IMR-90 (cell line): ENCODE data around the gene NAE1. TPM values are rescaled to one million over a fixed set of nuclear protein-coding genes. Genes with fewer than 3 reads are reported as not detected.
A peak's percentile ranks its signal among the peaks of the same experiment; 100 is the strongest.

Source experiments
- ATAC-seq: fragments of 200-7000 bp; cut with Tn5 transposase; 2 replicates; pipeline ENCODE4 v1.9.1; 2020; ENCODE audit warnings: low read depth, mild to moderate bottlenecking, moderate library complexity
- BruUV-seq: library from RNA; stranded (reverse); fragments of 400-500 nt; replicated peaks from 2 replicates; lab custom pipeline; 2021; lab: Mats Ljungman, UMichigan
- CTCF ChIA-PET: fragments of 300-600 bp; formaldehyde crosslinking; extraction: SDS; loops from one replicate; lab custom pipeline; 2021; ENCODE audit warnings: antibody characterized with exemption; lab: Yijun Ruan, JAX
- POLR2A ChIA-PET: fragments of 300-600 bp; sonication (Branson Sonifier 250); formaldehyde crosslinking; loops from one replicate; lab custom pipeline; 2022; ENCODE audit warnings: antibody characterized with exemption; ENCODE audit not compliant: unreplicated experiment; lab: Charles Lee
- DNase-seq: peaks from one replicate; pipeline ENCODE4 v3.0.0; 2013
- H2AFZ ChIP-seq: replicated peaks from 2 replicates; pipeline ENCODE3; 2013; ENCODE audit warnings: low read length, mild to moderate bottlenecking; ENCODE audit not compliant: poor library complexity
- H2AK5ac ChIP-seq: 2 replicates; pipeline ENCODE4 v1.6.1; 2013; ENCODE audit warnings: low read depth, low read length, inconsistent platforms
- H2AK9ac ChIP-seq: replicated peaks from 2 replicates; pipeline ENCODE3; 2013; ENCODE audit warnings: mild to moderate bottlenecking, low read depth, low read length, moderate library complexity; ENCODE audit not compliant: poor library complexity
- H2BK120ac ChIP-seq: 2 replicates; pipeline ENCODE4 v1.6.1; 2013; ENCODE audit warnings: low read depth, low read length, inconsistent platforms
- H2BK15ac ChIP-seq: 3 replicates; pipeline ENCODE4 v1.6.1; 2013; ENCODE audit warnings: low read depth, low read length, inconsistent platforms
- H2BK20ac ChIP-seq: 2 replicates; pipeline ENCODE4 v1.6.1; 2013; ENCODE audit warnings: low read depth, mild to moderate bottlenecking, inconsistent platforms, low read length, moderate library complexity
- H2BK5ac ChIP-seq: 2 replicates; pipeline ENCODE4 v1.6.1; 2013; ENCODE audit warnings: mild to moderate bottlenecking, low read depth, low read length, inconsistent platforms; ENCODE audit not compliant: poor library complexity, severe bottlenecking
- H3K14ac ChIP-seq: replicated peaks from 2 replicates; pipeline ENCODE4 v1.6.1; 2013; ENCODE audit warnings: low read depth, low read length, inconsistent platforms
- H3K18ac ChIP-seq: 2 replicates; pipeline ENCODE4 v1.6.1; 2013; ENCODE audit warnings: low read depth, low read length, control low read depth
- H3K23ac ChIP-seq: 2 replicates; pipeline ENCODE4 v1.6.1; 2013; ENCODE audit warnings: low read depth, low read length, inconsistent platforms
- H3K27ac ChIP-seq: 2 replicates; pipeline ENCODE4 v1.5.1; 2013; ENCODE audit warnings: mild to moderate bottlenecking, control low read depth, low read length; ENCODE audit not compliant: insufficient read depth
- H3K27me3 ChIP-seq: 2 replicates; pipeline ENCODE4 v1.6.1; 2013; ENCODE audit warnings: low read length; ENCODE audit not compliant: control insufficient read depth, insufficient read depth
- H3K36me3 ChIP-seq: 2 replicates; pipeline ENCODE4 v1.6.1; 2013; ENCODE audit warnings: low read length, mixed read lengths; ENCODE audit not compliant: control insufficient read depth, insufficient read depth
- H3K4ac ChIP-seq: 2 replicates; pipeline ENCODE4 v1.6.1; 2013; ENCODE audit warnings: low read depth, low read length, inconsistent platforms
- H3K4me1 ChIP-seq: 2 replicates; pipeline ENCODE4 v1.6.1; 2013; ENCODE audit warnings: low read length, mixed read lengths; ENCODE audit not compliant: control insufficient read depth, insufficient read depth
- H3K4me2 ChIP-seq: 2 replicates; pipeline ENCODE4 v1.6.1; 2013; ENCODE audit warnings: low read depth, mild to moderate bottlenecking, control low read depth, low read length, moderate library complexity
- H3K4me3 ChIP-seq: 2 replicates; pipeline ENCODE4 v1.5.1; 2013; ENCODE audit warnings: low read depth, mild to moderate bottlenecking, control low read depth, low read length, moderate library complexity; ENCODE audit not compliant: insufficient read depth
- H3K56ac ChIP-seq: 2 replicates; pipeline ENCODE4 v1.6.1; 2013; ENCODE audit warnings: low read length, inconsistent platforms; ENCODE audit not compliant: insufficient read depth; ENCODE audit errors: extremely low read depth
- H3K79me1 ChIP-seq, 2 experiments: 2 replicates each; pipeline ENCODE4 v1.6.1; 2013; ENCODE audit warnings: low read length in 2 of 2, inconsistent platforms in 1 of 2, low read depth in 1 of 2
- H3K9ac ChIP-seq: 2 replicates; pipeline ENCODE4 v1.6.1; 2013; ENCODE audit warnings: low read depth, low read length, control low read depth
- H3K9me1 ChIP-seq: 2 replicates; pipeline ENCODE4 v1.6.1; 2013; ENCODE audit warnings: low read length, inconsistent platforms; ENCODE audit not compliant: insufficient read depth
- H3K9me3 ChIP-seq: 2 replicates; pipeline ENCODE4 v1.6.1; 2013; ENCODE audit warnings: low read length; ENCODE audit not compliant: control insufficient read depth, insufficient read depth
- H4K20me1 ChIP-seq: 2 replicates; pipeline ENCODE4 v1.6.1; 2013; ENCODE audit warnings: low read length, inconsistent platforms; ENCODE audit not compliant: insufficient read depth
- H4K5ac ChIP-seq: 2 replicates; pipeline ENCODE4 v1.6.1; 2013; ENCODE audit warnings: mild to moderate bottlenecking, low read depth, low read length, control low read depth
- H4K8ac ChIP-seq, 2 experiments: 2 replicates each; pipeline ENCODE4 v1.6.1; 2013; ENCODE audit warnings: low read depth in 2 of 2, low read length in 2 of 2, control low read depth in 1 of 2, inconsistent platforms in 1 of 2
- H4K91ac ChIP-seq: 2 replicates; pipeline ENCODE4 v1.6.1; 2013; ENCODE audit warnings: low read depth, low read length, inconsistent platforms; ENCODE audit not compliant: insufficient read depth
- BHLHE40 ChIP-seq: fragments of 150-350 bp; IDR thresholded peaks from 2 replicates; pipeline ENCODE4 v1.6.1; 2016; ENCODE audit warnings: mild to moderate bottlenecking, low read depth, low read length
- CEBPB ChIP-seq: IDR thresholded peaks from 2 replicates; pipeline ENCODE4 v1.6.1; 2012; ENCODE audit warnings: low read depth, low read length, improper control_type of control experiment
- CTCF ChIP-seq: conservative IDR thresholded peaks from 2 replicates; pipeline ENCODE4 v1.5.1; 2012; ENCODE audit warnings: mild to moderate bottlenecking, low read depth, low read length, improper control_type of control experiment
- FOS ChIP-seq: fragments of 150-350 bp; IDR thresholded peaks from 2 replicates; pipeline ENCODE4 v1.6.1; 2016; ENCODE audit warnings: low read depth, low read length
- MAFK ChIP-seq: IDR thresholded peaks from 2 replicates; pipeline ENCODE4 v1.6.1; 2012; ENCODE audit warnings: low read depth, low read length, improper control_type of control experiment
- NFE2L2 ChIP-seq: fragments of 150-350 bp; IDR thresholded peaks from 2 replicates; pipeline ENCODE4 v1.6.1; 2016; ENCODE audit warnings: low read depth, mild to moderate bottlenecking, low read length
- POLR2A ChIP-seq: IDR thresholded peaks from 2 replicates; pipeline ENCODE4 v1.6.1; 2012; ENCODE audit warnings: mild to moderate bottlenecking, low read depth, low read length
- RCOR1 ChIP-seq: IDR thresholded peaks from 2 replicates; pipeline ENCODE4 v1.6.1; 2012; ENCODE audit warnings: mild to moderate bottlenecking, low read length, improper control_type of control experiment; ENCODE audit not compliant: insufficient replicate concordance
- RFX5 ChIP-seq: IDR thresholded peaks from 2 replicates; pipeline ENCODE4 v1.8.0; 2012; ENCODE audit warnings: low read depth, mild to moderate bottlenecking, low read length, moderate library complexity
- USF2 ChIP-seq: fragments of 150-350 bp; IDR thresholded peaks from 2 replicates; pipeline ENCODE4 v1.6.1; 2017; ENCODE audit warnings: mild to moderate bottlenecking, antibody characterized with exemption, low read length, low read depth
- WGBS, 2 experiments: methylation state at CpG; one replicate each; pipeline versions ENCODE4 v1.1.5 to v1.1.7; 2013; ENCODE audit warnings: missing lambda C conversion rate in 2 of 2; ENCODE audit not compliant: insufficient read length in 1 of 2; ENCODE audit errors: extremely low coverage in 2 of 2; 5-methylcytosine and 5-hydroxymethylcytosine counted together
- dilution Hi-C: fragments of 300-500 bp; cut with HindIII; formaldehyde crosslinking; loops from one replicate; pipeline ENCODE4 v1.14.3; 2018; ENCODE audit warnings: low sequenced_read_pairs; ENCODE audit not compliant: unreplicated experiment
- in situ Hi-C: fragments of 300-500 bp; cut with MboI; formaldehyde crosslinking; loops from 3 replicates; pipeline ENCODE4 v1.14.3; 2019; ENCODE audit warnings: low sequenced_read_pairs, inconsistent platforms, mixed read lengths
- intact Hi-C: fragments of 100-400 bp; cut with micrococcal nuclease; formaldehyde crosslinking; loops from 2 replicates; pipeline ENCODE4 v1.10.0; 2022
- polyA plus RNA-seq, 3 experiments: library from polyadenylated mRNA; depleted of rRNA; stranded (reverse); fragments of >200 nt; gene quantifications; 2 replicates each; pipeline ENCODE4 v1.2.3, GENCODE V29; 2012; ENCODE audit warnings: low replicate concordance in 1 of 3
- total RNA-seq: library from RNA; depleted of rRNA; stranded (reverse); fragments of >200 nt; gene quantifications from 2 replicates; pipeline ENCODE4 v1.2.3, GENCODE V29; 2012

NAE1 gene
- total and polyA plus RNA-seq, 2 of the 4 experiments (the other 2 are of a cell fraction): 33.0 to 36.7 TPM

- in situ Hi-C loops: no loop called here
These were observed 55.8 kb downstream of the NAE1 start for GRCh38 chr16:66774981-66775380.

More at GRCh38 chr16:66774981-66775380, 55.8 kb downstream of the NAE1 start:
- H2BK5ac ChIP-seq: no peak overlapping the region
- 0 out of 2 replicates have a peak, but pooled peaks cover 1% of the 10 kb centered on the region for H3K4me1 ChIP-seq
- H3K9me3 ChIP-seq: no peaks in the 10 kb centered on the region
- no peaks in the 10 kb centered on the region for H3K36me3 ChIP-seq
- no peak overlapping the region for H3K4me3 ChIP-seq
- no peak overlapping the region for H2AK5ac ChIP-seq
- POLR2A ChIA-PET: no interaction called here
- H3K9ac ChIP-seq: no peak overlapping the region
- H3K18ac ChIP-seq: no peak overlapping the region
- TF ChIP-seq FOS (no peak), POLR2A (no peak), CTCF (no peak), BHLHE40 (no peak), CEBPB (no peak), MAFK (no peak), USF2 (no peak), RCOR1 (no peak), RFX5 (no peak), NFE2L2 (no peak)
- H4K8ac ChIP-seq: no peak overlapping the region
- DNase-seq: no peak
- H2BK120ac ChIP-seq: no peak overlapping the region
- H3K4ac ChIP-seq: no peak overlapping the region
- H2AFZ ChIP-seq: no peak overlapping the region
- no peak overlapping the region for H2BK15ac ChIP-seq
- H3K4me2 ChIP-seq: no peak overlapping the region
- H3K9me1 ChIP-seq: no peaks in the 10 kb centered on the region
- CTCF ChIA-PET: no interaction called here
- no peak overlapping the region for H3K14ac ChIP-seq
- BruUV-seq: no TSS peak
- intact Hi-C loops: no loop called here
- dilution Hi-C loops: no loop called here
- no peak overlapping the region for H2AK9ac ChIP-seq
- no peak overlapping the region for H3K27ac ChIP-seq
- WGBS, 2 experiments: no CpG with 5 or more reads among the region's 2 CpGs
- no peak overlapping the region for H3K23ac ChIP-seq
- no peak overlapping the region for H3K56ac ChIP-seq
- H3K27me3 ChIP-seq: no peaks in the 10 kb centered on the region; the same call in 1 of the 2 replicates
- no peak overlapping the region for H4K91ac ChIP-seq
- H3K79me1 ChIP-seq: no peaks in the 10 kb centered on the region
- ATAC-seq: peak; percentile 14; the same call in 1 of the 2 replicates
- H4K20me1 ChIP-seq: no peaks in the 10 kb centered on the region
- no peak overlapping the region for H4K5ac ChIP-seq
- H2BK20ac ChIP-seq: no peak overlapping the region
